ENCODE measurements around the gene MYOZ3. TPM values are rescaled to one million over a fixed set of nuclear protein-coding genes. Genes with fewer than 3 reads are reported as not detected.
A peak's percentile ranks its signal among the peaks of the same experiment; 100 is the strongest.

MYOZ3 gene
- total and polyA plus RNA-seq, 2 experiments from 2014 or later: 6.8 to 10.7 TPM

- Histone ChIP-seq H3K27me3 (no peaks in the 10 kb centered on the region), H3K36me3 (no peaks in the 10 kb centered on the region), H3K4me1 (ENCODE audit: low read depth) (peaks cover 19% of the 10 kb centered on the region)
Observed at GRCh38 chr5:150656191-150657132, 4.6 kb upstream of the MYOZ3 start.

GRCh38 chr5:150658121-150658520 is 2.9 kb upstream of the MYOZ3 start:
- no peak for DNase-seq (ENCODE audit: low read depth in 1 of 2, low spot score in 1 of 2)
- Histone ChIP-seq H3K27me3 (no peaks in the 10 kb centered on the region), H3K4me3 (no peak overlapping the region), H3K4me1 (ENCODE audit: low read depth) (peaks cover 19% of the 10 kb centered on the region), H3K36me3 (no peaks in the 10 kb centered on the region), H3K9me3 (ENCODE audit: low read depth) (no peaks in the 10 kb centered on the region), H3K27ac (peak overlapping the region; percentile 52)
- TF ChIP-seq CTCF (IDR thresholded peaks at IDR 0.05; ENCODE audit: low read depth, low read length): no peak

More at GRCh38 chr5:150656191-150657132, 4.6 kb upstream of the MYOZ3 start:
- H3K4me3 ChIP-seq: peak overlapping the region; percentile 53
- peak; percentile 44 for TF ChIP-seq CTCF (IDR thresholded peaks at IDR 0.05; ENCODE audit: low read depth, low read length)
- no peaks in the 10 kb centered on the region for H3K9me3 ChIP-seq (ENCODE audit: low read depth)
- DNase-seq (ENCODE audit: low read depth in 1 of 2, low spot score in 1 of 2): peak; percentile 73 to 85
- no peak overlapping the region for H3K27ac ChIP-seq

GRCh38 chr5:150658699-150659265 is 2.3 kb upstream of the MYOZ3 start:
- no peak for TF ChIP-seq CTCF (IDR thresholded peaks at IDR 0.05; ENCODE audit: low read depth, low read length)
- Histone ChIP-seq H3K27ac (peak overlapping the region; percentile 52), H3K36me3 (no peaks in the 10 kb centered on the region), H3K9me3 (ENCODE audit: low read depth) (no peaks in the 10 kb centered on the region), H3K27me3 (no peaks in the 10 kb centered on the region), H3K4me3 (no peak overlapping the region), H3K4me1 (ENCODE audit: low read depth) (peaks cover 19% of the 10 kb centered on the region)
- DNase-seq (ENCODE audit: low read depth in 1 of 2, low spot score in 1 of 2): peak in 1 of 2 donors; percentile 59

GRCh38 chr5:150659360-150660107 is 1.5 kb upstream of the MYOZ3 start:
- Histone ChIP-seq H3K4me3 (no peak overlapping the region), H3K36me3 (no peaks in the 10 kb centered on the region), H3K27me3 (no peaks in the 10 kb centered on the region), H3K4me1 (ENCODE audit: low read depth) (peaks cover 19% of the 10 kb centered on the region), H3K9me3 (ENCODE audit: low read depth) (no peaks in the 10 kb centered on the region), H3K27ac (peak overlapping the region; percentile 52)
- DNase-seq (ENCODE audit: low read depth in 1 of 2, low spot score in 1 of 2): no peak
- no peak for TF ChIP-seq CTCF (IDR thresholded peaks at IDR 0.05; ENCODE audit: low read depth, low read length)

GRCh38 chr5:150660108-150660831 is 781 bp upstream of the MYOZ3 start:
- no peaks in the 10 kb centered on the region for H3K9me3 ChIP-seq (ENCODE audit: low read depth)
- TF ChIP-seq CTCF (IDR thresholded peaks at IDR 0.05; ENCODE audit: low read depth, low read length): no peak
- DNase-seq (ENCODE audit: low read depth in 1 of 2, low spot score in 1 of 2): no peak
- peak overlapping the region; percentile 45 for H3K27ac ChIP-seq
- peaks cover 19% of the 10 kb centered on the region for H3K4me1 ChIP-seq (ENCODE audit: low read depth)
- H3K4me3 ChIP-seq: no peak overlapping the region
- H3K36me3 ChIP-seq: no peaks in the 10 kb centered on the region
- no peaks in the 10 kb centered on the region for H3K27me3 ChIP-seq

All from cardiac muscle cell (in vitro differentiated cells and primary cell).